Sciatic nerve (tissue), 2 donors: ENCODE data around the gene HS3ST6. TPM values are rescaled to one million over a fixed set of nuclear protein-coding genes. Genes with fewer than 3 reads are reported as not detected.
"Not testable (repeated sequence)": the region's sequence is repeated elsewhere in the genome, so short reads cannot be mapped to it uniquely, and the experiment has no call there.

ENCODE experiments used
- ATAC-seq: fragments of 200-7000 bp; cut with Tn5 transposase; one replicate; pipeline ENCODE4 v1.9.1; 2020; ENCODE audit warnings: mild to moderate bottlenecking, moderate library complexity
- DNase-seq: peaks from one replicate; pipeline ENCODE4 v3.0.0-alpha.2; 2020; ENCODE audit warnings: low spot score
- intact Hi-C: fragments of 100-400 bp; cut with DNase I; formaldehyde crosslinking; loops from one replicate; pipeline ENCODE4 v1.14.2; 2022
- total RNA-seq: library from RNA; stranded (reverse); fragmentation: NEBNext Ultra II Directional; extraction: Animal tissue kit (Norgen Biotek cat#: 25700); gene quantifications from one replicate; pipeline ENCODE4 v1.2.1, GENCODE V29; 2021
- donor health status: DM: no; HTN: no; CAD: no.
- donor health status: DM: no; HTN: no; CAD: no.

The HS3ST6 gene
- total RNA-seq, 1 donor from 2014 or later = not detected

DNA sequence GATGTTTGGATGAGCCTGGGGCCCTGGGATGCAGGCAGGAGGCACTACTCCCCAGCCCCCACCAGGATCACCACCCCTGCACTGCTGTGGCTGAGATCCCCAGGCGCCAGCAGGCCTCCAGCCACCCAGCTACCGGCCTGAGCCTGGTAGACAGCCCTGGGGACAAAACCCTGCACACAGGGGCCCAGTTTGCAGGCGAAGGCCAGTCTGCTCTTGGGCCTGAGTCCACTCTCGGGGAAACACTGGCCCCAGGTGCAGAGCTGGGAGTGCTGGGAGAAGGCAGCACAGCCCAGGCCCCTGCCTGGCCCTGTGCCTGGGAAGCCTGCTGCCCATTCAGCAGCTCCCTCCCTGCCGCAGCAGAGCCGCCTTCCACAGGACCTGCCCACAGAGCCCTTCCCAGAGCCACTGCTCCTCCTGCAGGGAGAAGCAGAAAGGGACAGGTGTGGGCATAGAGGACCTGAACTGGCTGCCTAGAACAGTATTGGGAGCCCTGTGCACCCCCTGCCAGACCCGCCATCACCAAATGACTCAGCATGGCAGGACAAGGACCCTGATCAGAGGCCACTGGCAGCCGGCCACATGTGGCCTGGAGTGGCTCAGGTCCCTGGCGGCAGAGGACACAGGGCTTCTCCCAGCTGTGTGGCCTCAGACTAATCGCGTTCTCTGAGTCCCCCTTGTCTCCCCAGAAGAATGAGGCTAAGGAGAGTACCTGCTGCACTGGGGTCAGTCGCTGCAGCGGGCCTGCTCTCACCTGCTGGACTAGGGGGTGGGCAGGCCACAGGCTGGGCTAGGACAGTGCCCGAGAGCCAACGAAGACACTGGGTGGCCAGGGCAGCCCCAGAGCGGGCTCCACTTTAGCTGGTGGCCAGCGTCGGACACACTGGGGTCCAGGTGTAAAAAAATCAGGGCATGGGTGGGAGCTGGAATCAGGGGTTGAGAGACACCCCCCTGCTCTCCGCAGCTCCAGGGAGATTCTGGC, 14.1 kb upstream of the HS3ST6 start:
- intact Hi-C loops = no loop called here
- DNase-seq (no peak), ATAC-seq (no peak)

DNA sequence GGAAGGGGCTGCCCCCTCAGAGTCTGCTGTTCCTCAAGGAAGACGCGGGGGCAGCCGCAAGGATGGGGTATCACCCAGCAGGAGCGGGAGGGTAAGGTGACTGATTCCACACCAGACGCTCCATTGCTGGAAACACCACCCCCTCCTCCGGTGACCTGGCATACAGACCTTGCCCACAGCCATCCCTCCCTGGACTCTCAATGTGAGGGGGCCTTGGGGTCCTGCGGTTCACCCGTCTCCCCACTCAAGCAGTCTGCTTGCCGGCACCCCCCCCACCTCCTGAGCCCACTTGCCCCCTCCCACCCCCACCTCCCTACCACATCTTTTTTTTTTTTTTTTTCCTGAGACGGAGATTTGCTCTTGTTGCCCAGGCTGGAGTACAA, 12.1 kb upstream of the HS3ST6 start:
- ATAC-seq (no peak), DNase-seq (no peak)
- intact Hi-C loops = no loop called here

GRCh38 chr16:1929578-1930337, 11.5 kb upstream of the HS3ST6 start:
- DNase-seq = peak; percentile 94
- peak; percentile 91 for ATAC-seq
- intact Hi-C loops = loop anchor here (5.0 kb wide), 1 partner anchor 67 kb away; no protein-coding TSS in a partner anchor

DNA sequence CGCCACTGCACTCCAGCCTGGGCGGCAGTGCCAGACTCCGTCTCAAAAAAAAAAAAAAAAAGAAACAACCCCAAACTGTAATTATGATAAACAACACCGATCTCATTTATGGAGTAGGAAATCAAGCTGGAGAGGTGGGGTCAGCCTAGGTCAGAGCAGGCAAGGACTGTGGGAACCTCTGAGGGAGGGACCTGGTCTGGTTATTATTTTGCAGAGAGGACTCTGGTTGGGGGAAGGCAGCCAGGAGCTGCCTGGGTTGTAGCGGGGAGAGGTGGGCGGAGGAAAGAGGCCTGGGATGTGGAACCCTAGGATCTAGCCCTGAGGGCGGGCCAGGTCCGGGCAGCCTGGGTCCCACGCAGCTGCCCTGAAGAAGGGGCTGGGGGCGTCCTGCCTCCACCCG, 10.9 kb upstream of the HS3ST6 start:
- intact Hi-C loops = loop anchor here (5.0 kb wide), 1 partner anchor 67 kb away; no protein-coding TSS in a partner anchor
- DNase-seq (no peak), ATAC-seq (peak; percentile 45)

- ATAC-seq (no peak), DNase-seq (no peak)
- intact Hi-C loops = loop anchor here (5.0 kb wide), 1 partner anchor 64 kb away; no protein-coding TSS in a partner anchor
These were observed 8.1 kb upstream of the HS3ST6 start for GRCh38 chr16:1926271-1926670.

GRCh38 chr16:1924095-1924494, 5.9 kb upstream of the HS3ST6 start:
- intact Hi-C loops = no loop called here
- DNase-seq (no peak), ATAC-seq (no peak)

GRCh38 chr16:1923299-1924034, 5.3 kb upstream of the HS3ST6 start:
- intact Hi-C loops = no loop called here
- DNase-seq = no peak
- ATAC-seq = peak; percentile 31

- no peak for ATAC-seq
- intact Hi-C loops = no loop called here
- no peak for DNase-seq
These were observed 4.1 kb upstream of the HS3ST6 start for GRCh38 chr16:1922357-1922756.

DNA sequence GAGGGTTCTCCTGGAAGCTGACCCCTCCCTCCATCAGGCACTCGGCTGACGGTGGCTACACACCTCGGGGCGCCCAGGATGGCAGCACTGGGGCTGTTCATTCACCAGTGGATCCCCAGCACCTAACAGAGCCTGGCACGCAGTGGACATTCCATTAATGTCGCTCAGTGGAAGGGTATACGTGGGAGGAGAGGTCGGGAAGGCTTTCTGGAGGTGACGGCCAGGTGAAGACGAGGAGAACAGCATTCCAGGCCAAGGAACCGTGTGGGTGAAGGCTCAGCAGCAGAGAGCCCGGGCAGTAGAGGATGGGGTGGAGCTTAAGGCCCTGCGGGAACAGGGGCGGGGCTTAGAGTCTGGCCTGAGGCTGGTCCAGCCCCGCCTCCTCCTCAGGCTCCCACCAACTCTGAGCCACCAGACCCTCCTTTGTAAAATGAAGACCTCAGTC, 2.5 kb upstream of the HS3ST6 start:
- ATAC-seq = no peak
- no peak for DNase-seq
- intact Hi-C loops = no loop called here

DNA sequence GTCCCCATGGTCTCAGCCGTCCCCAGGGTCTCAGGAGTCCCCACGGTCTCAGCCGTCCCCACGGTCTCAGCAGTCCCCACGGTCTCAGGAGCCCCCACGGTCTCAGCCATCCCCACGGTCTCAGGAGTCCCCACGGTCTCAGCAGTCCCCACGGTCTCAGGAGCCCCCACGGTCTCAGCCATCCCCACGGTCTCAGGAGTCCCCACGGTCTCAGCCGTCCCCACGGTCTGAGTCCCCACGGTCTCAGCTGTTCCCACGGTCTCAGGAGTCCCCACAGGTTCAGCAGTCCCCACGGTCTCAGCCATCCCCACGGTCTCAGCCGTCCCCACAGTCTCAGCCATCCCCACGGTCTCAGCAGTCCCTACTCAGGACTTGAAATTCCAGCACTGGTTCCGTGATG, 1.9 kb upstream of the HS3ST6 start:
- intact Hi-C loops, ATAC-seq, DNase-seq: not testable (repeated sequence)

GRCh38 chr16:1919327-1919998, 1.2 kb upstream of the HS3ST6 start:
- intact Hi-C loops = no loop called here
- DNase-seq = no peak
- ATAC-seq = no peak

- DNase-seq = no peak
- intact Hi-C loops = no loop called here
These were observed 407 bp downstream of the HS3ST6 start for GRCh38 chr16:1917665-1918350.

DNA sequence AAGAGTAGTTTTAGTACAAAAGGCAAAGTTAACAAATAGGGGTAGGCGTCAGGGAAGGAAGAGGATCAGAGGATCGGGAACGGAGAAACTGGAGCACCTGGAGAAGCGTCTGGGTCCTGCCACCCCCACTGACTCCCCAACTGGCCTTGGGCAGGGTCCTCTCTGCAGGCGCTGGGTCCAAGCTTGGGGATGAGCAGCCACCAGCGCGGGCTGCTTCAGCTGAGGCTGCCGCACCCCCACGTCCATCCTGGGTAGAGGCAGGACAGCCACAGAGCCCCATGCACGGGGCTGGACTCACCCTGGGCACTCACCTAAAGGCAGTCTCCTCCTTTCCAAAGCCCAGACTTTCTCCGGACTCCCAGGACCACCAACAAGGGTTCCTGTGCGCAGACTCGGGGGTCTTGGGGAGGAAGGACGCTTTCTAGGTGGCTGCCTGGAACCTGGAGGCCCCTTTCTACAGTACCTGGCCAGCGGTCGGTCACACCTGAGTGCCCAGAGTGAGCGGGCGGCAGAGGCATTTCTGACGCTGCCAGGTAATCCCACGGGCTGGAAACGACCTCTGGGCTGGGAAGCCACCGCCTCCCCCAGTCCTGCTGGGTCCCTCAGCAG, 1.1 kb downstream of the HS3ST6 start:
- intact Hi-C loops = no loop called here
- DNase-seq = no peak
- ATAC-seq = no peak

More at GRCh38 chr16:1917665-1918350, 407 bp downstream of the HS3ST6 start:
- ATAC-seq = no peak

DNA sequence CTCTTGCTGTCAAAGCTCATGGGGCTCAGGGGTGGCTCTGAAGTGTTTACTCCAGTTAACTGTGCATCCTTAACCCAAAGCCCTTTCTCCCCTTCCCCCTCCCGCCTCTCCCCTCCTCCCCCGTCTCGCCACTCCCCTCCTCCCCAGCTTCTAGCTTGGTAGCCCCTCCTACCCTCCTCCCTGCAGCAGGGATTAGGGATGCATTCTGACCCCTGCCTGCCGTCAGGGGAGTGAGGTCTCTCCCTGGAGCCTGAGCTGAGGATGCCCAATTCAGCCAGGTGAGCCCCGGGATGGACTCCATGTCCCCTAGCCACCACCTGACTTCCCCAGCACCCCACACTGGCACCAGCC, 1.6 kb downstream of the HS3ST6 start:
- intact Hi-C loops = no loop called here
- ATAC-seq (no peak), DNase-seq (no peak)

DNA sequence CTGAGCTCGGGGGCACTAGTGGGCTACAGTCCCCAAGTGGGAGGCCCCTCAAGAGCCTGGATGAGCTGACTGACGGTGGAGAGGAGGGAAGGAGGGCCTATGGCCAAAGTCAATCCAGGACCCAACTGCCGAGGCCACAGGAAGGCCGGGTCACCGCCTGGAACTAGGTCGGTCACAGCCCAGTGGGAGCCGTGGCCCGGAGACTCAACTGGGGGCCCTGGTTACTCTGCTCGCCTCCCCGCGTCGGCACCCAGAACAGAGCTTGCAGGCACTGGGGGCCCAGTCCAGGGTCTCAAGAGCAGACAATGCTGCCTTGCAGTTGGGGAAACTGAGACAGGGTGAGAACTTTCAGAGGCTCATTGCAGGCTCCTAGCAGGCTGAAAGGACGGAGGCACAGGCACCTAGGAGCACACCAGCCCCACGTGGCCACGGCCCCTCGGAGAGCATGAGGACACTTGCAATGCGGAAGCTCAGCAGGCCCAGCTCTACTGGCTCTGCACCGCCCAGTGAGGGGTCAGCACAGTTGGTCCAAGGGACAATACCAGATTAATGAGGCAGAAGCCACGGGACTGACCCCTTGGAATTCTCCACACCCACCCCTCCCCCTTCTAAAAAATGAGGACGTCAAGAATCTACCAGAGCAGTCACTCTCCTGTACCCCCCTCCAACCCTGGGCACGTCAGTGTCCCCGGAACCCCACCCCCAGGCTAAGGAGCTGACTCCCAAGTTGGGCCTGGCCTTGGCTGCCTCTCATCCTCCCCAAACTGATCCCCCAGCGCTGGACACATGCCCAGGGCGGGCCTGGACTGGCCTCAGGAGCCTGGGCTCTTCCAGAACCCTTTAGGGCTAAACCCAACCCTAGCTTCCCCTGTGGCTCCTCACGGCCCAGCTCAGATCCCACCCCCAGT, 2.2 kb downstream of the HS3ST6 start:
- no peak for DNase-seq
- ATAC-seq = no peak
- intact Hi-C loops = no loop called here

GRCh38 chr16:1914988-1915387, 3.2 kb downstream of the HS3ST6 start:
- intact Hi-C loops = no loop called here
- no peak for DNase-seq

GRCh38 chr16:1914084-1914608, 4.1 kb downstream of the HS3ST6 start:
- intact Hi-C loops = no loop called here
- DNase-seq (no peak), ATAC-seq (no peak)

More at GRCh38 chr16:1914988-1915387, 3.2 kb downstream of the HS3ST6 start:
- no peak for ATAC-seq
